A673 (cell line): Measurements from ENCODE around the gene NLK. TPM values are rescaled to one million over a fixed set of nuclear protein-coding genes. Genes with fewer than 3 reads are reported as not detected.

Experiments used
- BruUV-seq: library from RNA; stranded (reverse); fragments of 400-500 nt; replicated peaks from 2 replicates; lab custom pipeline; 2021; lab: Mats Ljungman, UMichigan
- CTCF ChIA-PET: fragments of 300-600 bp; sonication (Branson Sonifier 250); formaldehyde crosslinking; loops from one replicate; lab custom pipeline; 2022; ENCODE audit warnings: antibody characterized with exemption; lab: Charles Lee
- POLR2A ChIA-PET: fragments of 300-600 bp; sonication (Branson Sonifier 250); formaldehyde crosslinking; loops from one replicate; lab custom pipeline; 2022; ENCODE audit warnings: antibody characterized with exemption; ENCODE audit not compliant: low non-redundant PET; lab: Charles Lee
- DNase-seq: peaks from one replicate; pipeline ENCODE4 v3.0.0-alpha.2; 2015; ENCODE audit warnings: low spot score
- H3K27ac ChIP-seq: fragments of 200-600 bp; sonication (generic); 2 replicates; pipeline ENCODE4 v1.5.1; 2016; ENCODE audit warnings: mixed run types, low read depth, mild to moderate bottlenecking, mixed read lengths, antibody characterized with exemption, low read length; ENCODE audit not compliant: poor library complexity, severe bottlenecking
- H3K27me3 ChIP-seq: fragments of 200-600 bp; sonication (generic); replicated peaks from 2 replicates; pipeline ENCODE4 v1.6.1; 2017; ENCODE audit warnings: mixed run types, low read depth, mild to moderate bottlenecking, mixed read lengths, antibody characterized with exemption, low read length; ENCODE audit not compliant: insufficient read depth, poor library complexity
- H3K36me3 ChIP-seq: fragments of 200-600 bp; sonication (generic); 2 replicates; pipeline ENCODE4 v1.6.1; 2016; ENCODE audit warnings: mixed run types, mild to moderate bottlenecking, mixed read lengths, antibody characterized with exemption, low read length; ENCODE audit not compliant: insufficient read depth, poor library complexity, severe bottlenecking
- H3K4me1 ChIP-seq: fragments of 200-600 bp; sonication (generic); 2 replicates; pipeline ENCODE4 v1.6.1; 2017; ENCODE audit warnings: mixed run types, mild to moderate bottlenecking, mixed read lengths, antibody characterized with exemption, low read length; ENCODE audit not compliant: insufficient read depth, poor library complexity, severe bottlenecking
- H3K4me3 ChIP-seq: fragments of 200-600 bp; sonication (generic); 2 replicates; pipeline ENCODE4 v1.5.1; 2016; ENCODE audit warnings: low read depth, mixed run types, mild to moderate bottlenecking, mixed read lengths, low read length; ENCODE audit not compliant: poor library complexity, severe bottlenecking
- H3K9me3 ChIP-seq: fragments of 200-600 bp; sonication (generic); 2 replicates; pipeline ENCODE4 v1.6.1; 2016; ENCODE audit warnings: mixed run types, low read depth, mild to moderate bottlenecking, mixed read lengths, antibody characterized with exemption, low read length; ENCODE audit not compliant: poor library complexity, severe bottlenecking
- EZH2 ChIP-seq: fragments of 200-600 bp; sonication (generic); IDR thresholded peaks from 2 replicates; pipeline ENCODE4 v1.6.1; 2017; ENCODE audit warnings: borderline replicate concordance, low read depth, mild to moderate bottlenecking, mixed read lengths, antibody characterized with exemption, low read length; ENCODE audit not compliant: poor library complexity, severe bottlenecking
- intact Hi-C: fragments of 100-400 bp; cut with micrococcal nuclease; formaldehyde crosslinking; loops from one replicate; pipeline ENCODE4 v1.10.0; 2022; ENCODE audit not compliant: unreplicated experiment
- total RNA-seq: library from RNA; stranded (reverse); gene quantifications from 2 replicates; pipeline ENCODE4 v1.2.3, GENCODE V29; 2021
- TF ChIP-seq, protein P1 (sequence below): fragments of 300-800, 200-600 bp; sonication (generic); conservative IDR thresholded peaks from 2 replicates; pipeline ENCODE4 v1.5.1; 2017; ENCODE audit warnings: low read depth, mild to moderate bottlenecking, antibody characterized with exemption, low read length, moderate library complexity, mixed read lengths

The NLK gene
- total RNA-seq, 1 experiment from 2014 or later: 23.8 TPM

GRCh38 chr17:28071891-28072606, 29.6 kb downstream of the NLK start:
- Histone ChIP-seq H3K27ac (no peak overlapping the region), H3K27me3 (no peaks in the 10 kb centered on the region), H3K36me3 (no peaks in the 10 kb centered on the region), H3K4me3 (no peak overlapping the region), H3K4me1 (no peaks in the 10 kb centered on the region), H3K9me3 (peaks cover 10% of the 10 kb centered on the region)
- BruUV-seq: no TSS peak
- DNase-seq: no peak
- POLR2A ChIA-PET: no interaction called here
- CTCF ChIA-PET: no interaction called here
- intact Hi-C loops: no loop called here
- TF ChIP-seq, protein P1, sequence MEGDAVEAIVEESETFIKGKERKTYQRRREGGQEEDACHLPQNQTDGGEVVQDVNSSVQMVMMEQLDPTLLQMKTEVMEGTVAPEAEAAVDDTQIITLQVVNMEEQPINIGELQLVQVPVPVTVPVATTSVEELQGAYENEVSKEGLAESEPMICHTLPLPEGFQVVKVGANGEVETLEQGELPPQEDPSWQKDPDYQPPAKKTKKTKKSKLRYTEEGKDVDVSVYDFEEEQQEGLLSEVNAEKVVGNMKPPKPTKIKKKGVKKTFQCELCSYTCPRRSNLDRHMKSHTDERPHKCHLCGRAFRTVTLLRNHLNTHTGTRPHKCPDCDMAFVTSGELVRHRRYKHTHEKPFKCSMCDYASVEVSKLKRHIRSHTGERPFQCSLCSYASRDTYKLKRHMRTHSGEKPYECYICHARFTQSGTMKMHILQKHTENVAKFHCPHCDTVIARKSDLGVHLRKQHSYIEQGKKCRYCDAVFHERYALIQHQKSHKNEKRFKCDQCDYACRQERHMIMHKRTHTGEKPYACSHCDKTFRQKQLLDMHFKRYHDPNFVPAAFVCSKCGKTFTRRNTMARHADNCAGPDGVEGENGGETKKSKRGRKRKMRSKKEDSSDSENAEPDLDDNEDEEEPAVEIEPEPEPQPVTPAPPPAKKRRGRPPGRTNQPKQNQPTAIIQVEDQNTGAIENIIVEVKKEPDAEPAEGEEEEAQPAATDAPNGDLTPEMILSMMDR: no peak
- TF ChIP-seq EZH2: no peak

- BruUV-seq: no TSS peak
- intact Hi-C loops: no loop called here
- POLR2A ChIA-PET: no interaction called here
- Histone ChIP-seq H3K27ac (no peak overlapping the region), H3K4me3 (no peak overlapping the region), H3K4me1 (no peaks in the 10 kb centered on the region), H3K9me3 (peaks cover 10% of the 10 kb centered on the region), H3K27me3 (no peaks in the 10 kb centered on the region), H3K36me3 (no peaks in the 10 kb centered on the region)
- no peak for DNase-seq
- CTCF ChIA-PET: no interaction called here
- no peak for TF ChIP-seq EZH2
- TF ChIP-seq, protein P1: no peak
These were observed 30.6 kb downstream of the NLK start for GRCh38 chr17:28072936-28073533.

- CTCF ChIA-PET: no interaction called here
- no peak for DNase-seq
- TF ChIP-seq EZH2: no peak
- TF ChIP-seq, protein P1: no peak
- no peaks in the 10 kb centered on the region for H3K4me1 ChIP-seq
- no peak overlapping the region for H3K4me3 ChIP-seq
- intact Hi-C loops: no loop called here
- no peak overlapping the region for H3K27ac ChIP-seq
- no TSS peak for BruUV-seq
- no peaks in the 10 kb centered on the region for H3K27me3 ChIP-seq
- no peaks in the 10 kb centered on the region for H3K36me3 ChIP-seq
- POLR2A ChIA-PET: no interaction called here
- peaks cover 10% of the 10 kb centered on the region for H3K9me3 ChIP-seq
These were observed 31.5 kb downstream of the NLK start for GRCh38 chr17:28074010-28074409.
